ENCODE data around the gene PPFIA1. TPM values are rescaled to one million over a fixed set of nuclear protein-coding genes. Genes with fewer than 3 reads are reported as not detected.

Gene PPFIA1
- total RNA-seq, 1 experiment from 2014 or later = 63.4 TPM

DNA sequence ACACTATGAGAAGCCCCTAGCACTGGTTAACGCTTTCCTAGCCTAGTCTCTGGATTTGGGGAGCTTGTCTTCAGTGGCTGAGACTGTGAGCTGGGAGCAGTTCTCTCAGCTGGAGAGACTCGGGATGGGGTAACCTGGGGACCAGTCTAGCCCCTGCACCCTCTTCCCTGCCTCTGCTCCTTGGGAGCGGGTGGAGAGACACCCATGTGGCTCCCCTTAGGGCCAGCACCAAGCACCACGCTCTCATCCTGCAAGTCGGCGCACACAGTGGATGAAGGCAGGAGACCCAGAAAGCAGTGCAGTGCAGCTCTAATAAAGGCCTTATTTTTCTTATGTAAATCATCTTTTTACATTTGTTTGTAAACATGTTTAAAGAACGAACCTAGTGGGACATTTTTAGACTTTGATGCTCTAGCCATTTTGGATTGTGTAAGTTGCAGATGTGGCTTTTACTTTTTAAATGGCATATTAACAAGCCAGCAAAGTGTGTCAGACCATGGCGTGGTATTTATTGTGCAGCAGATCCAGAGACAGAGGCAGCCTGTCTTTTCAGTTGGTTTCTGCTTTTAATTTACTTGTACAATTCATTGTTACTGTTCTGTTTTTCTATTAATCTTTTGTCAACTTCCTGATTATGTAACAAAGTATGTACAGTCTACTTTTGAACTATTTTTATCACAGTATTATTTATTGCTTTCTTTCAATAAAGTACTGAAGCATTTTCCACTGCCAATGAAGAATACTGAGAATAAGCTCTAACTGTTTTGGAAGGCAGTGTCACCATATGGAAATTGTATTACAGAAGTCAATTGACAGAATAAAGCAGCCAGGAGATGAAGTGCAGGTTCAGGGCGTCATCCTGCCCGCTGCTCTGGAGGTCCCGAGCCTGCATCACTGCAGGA, 113.4 kb downstream of the PPFIA1 start:
- Histone ChIP-seq H3K23ac (ENCODE audit: insufficient read length, low read depth, low read length) (no peak overlapping the region), H4K8ac (replicated peaks; ENCODE audit: insufficient read length, low read depth, low read length) (no peak overlapping the region), H4K20me1 (ENCODE audit: control insufficient read depth, insufficient read depth, insufficient read length) (no peaks in the 10 kb centered on the region), H3K56ac (ENCODE audit: insufficient read length, low read depth, low read length) (no peak overlapping the region), H4K5ac (ENCODE audit: insufficient read length, low read depth, low read length) (no peak overlapping the region), H3K79me2 (ENCODE audit: insufficient read depth, low read length) (no peaks in the 10 kb centered on the region), H3K27me3 (ENCODE audit: insufficient read depth, low read length) (no peaks in the 10 kb centered on the region), H3K4me1 (ENCODE audit: insufficient read depth, low read length) (peaks cover 6% of the 10 kb centered on the region; the same call in 1 of the 2 replicates), H2AK5ac (ENCODE audit: insufficient read length, low read length) (no peak overlapping the region), H4K91ac (ENCODE audit: insufficient read length, low read depth, low read length) (no peak overlapping the region), H3K18ac (ENCODE audit: insufficient read length, low read depth, low read length) (no peak overlapping the region), H3K27ac (ENCODE audit: insufficient read length, low read depth, low read length) (no peak overlapping the region), H3K4ac (ENCODE audit: low read depth, low read length) (no peak overlapping the region), H2BK12ac (ENCODE audit: insufficient read length, low read depth, low read length) (no peak overlapping the region), H2BK20ac (ENCODE audit: low read depth, low read length, poor library complexity, severe bottlenecking) (no peak overlapping the region), H3K9me3 (ENCODE audit: control insufficient read depth, low read depth, low read length) (no peaks in the 10 kb centered on the region), H2BK120ac (ENCODE audit: low read depth, low read length, poor library complexity, severe bottlenecking) (no peak overlapping the region), H3K23me2 (ENCODE audit: insufficient read length, low read depth, low read length, poor library complexity, severe bottlenecking) (no peaks in the 10 kb centered on the region), H2AFZ (ENCODE audit: low read length) (no peak overlapping the region), H3K79me1 (ENCODE audit: insufficient read depth, low read depth, low read length, poor library complexity, severe bottlenecking) (no peaks in the 10 kb centered on the region), H3K9ac (ENCODE audit: extremely low read depth, insufficient read length, low read length) (no peak overlapping the region), H3T11ph (ENCODE audit: low read length) (no peak overlapping the region), H2BK5ac (ENCODE audit: insufficient read length, low read length) (no peak overlapping the region), H3K4me2 (ENCODE audit: insufficient read depth, insufficient read length, low read length) (no peak overlapping the region), H3K14ac (ENCODE audit: insufficient read depth, low read length) (no peak overlapping the region), H2BK15ac (ENCODE audit: low read depth, low read length) (no peak overlapping the region)
- H3K9me3 Mint-ChIP-seq = no peaks in the 10 kb centered on the region
- H3K27me3 Mint-ChIP-seq (ENCODE audit: low read depth) = no peaks in the 10 kb centered on the region
- peak overlapping the region; percentile 52 to 65 (median 55); a peak in 4 of 7 replicates for H3K27ac Mint-ChIP-seq
- H3K4me1 Mint-ChIP-seq = peaks cover 17 to 19% of the 10 kb centered on the region in 2 experiments
- no peak overlapping the region for H3K4me3 Mint-ChIP-seq
- no peak for TF ChIP-seq CTCF (conservative IDR thresholded peaks at IDR 0.05)
- peaks cover 13 to 58% (median 27%) of the 10 kb centered on the region in 3 experiments; a peak in 6 of 7 replicates for H3K36me3 Mint-ChIP-seq (ENCODE audit: insufficient read depth in 1 of 3, low read depth in 3 of 3)
- no peak for DNase-seq
- WGBS (ENCODE audit: extremely low coverage, insufficient read length, low lambda C conversion rate) = no CpG with 5 or more reads among the region's 11 CpGs

Measured in H9 (cell line).